SK-N-MC (cell line): Measurements from ENCODE around the gene TTR.

Experiments used
- DNase-seq: peaks from one replicate; pipeline ENCODE4 v3.0.0-alpha.2; 2011; ENCODE audit warnings: low read depth, low spot score
- H3K27ac ChIP-seq: fragments of 200-600 bp; sonication (generic); 2 replicates; pipeline ENCODE4 v1.5.1; 2016; ENCODE audit warnings: mixed run types
- H3K36me3 ChIP-seq: fragments of 200-600 bp; sonication (generic); 2 replicates; pipeline ENCODE4 v1.6.1; 2017; ENCODE audit warnings: antibody characterized with exemption, low read length, mixed read lengths; ENCODE audit not compliant: insufficient read depth
- H3K4me3 ChIP-seq: fragments of 200-600 bp; sonication (generic); 2 replicates; pipeline ENCODE4 v1.5.1; 2016
- H3K9ac ChIP-seq: fragments of 200-600 bp; sonication (generic); 2 replicates; pipeline ENCODE4 v1.8.0; 2017; ENCODE audit warnings: mixed run types, mixed read lengths; ENCODE audit not compliant: insufficient read length
- H3K9me3 ChIP-seq: fragments of 200-600 bp; sonication (generic); 2 replicates; pipeline ENCODE4 v1.6.1; 2017; ENCODE audit warnings: low read depth, mild to moderate bottlenecking, antibody characterized with exemption, low read length, moderate library complexity, mixed read lengths
- EZH2 ChIP-seq: fragments of 200-600 bp; sonication (generic); IDR thresholded peaks from one replicate; pipeline ENCODE4 v1.6.1; 2017; ENCODE audit warnings: antibody characterized with exemption
- FOXP2 ChIP-seq: optimal IDR thresholded peaks from 2 replicates; pipeline ENCODE3; 2011; ENCODE audit warnings: mild to moderate bottlenecking, moderate library complexity; ENCODE audit not compliant: insufficient read depth; ENCODE audit errors: extremely low read length, control extremely low read depth
- POLR2AphosphoS5 ChIP-seq: IDR thresholded peaks from 2 replicates; pipeline ENCODE4 v1.6.1; 2012; ENCODE audit warnings: mild to moderate bottlenecking, low read depth, low read length, borderline replicate concordance

Gene TTR

DNA sequence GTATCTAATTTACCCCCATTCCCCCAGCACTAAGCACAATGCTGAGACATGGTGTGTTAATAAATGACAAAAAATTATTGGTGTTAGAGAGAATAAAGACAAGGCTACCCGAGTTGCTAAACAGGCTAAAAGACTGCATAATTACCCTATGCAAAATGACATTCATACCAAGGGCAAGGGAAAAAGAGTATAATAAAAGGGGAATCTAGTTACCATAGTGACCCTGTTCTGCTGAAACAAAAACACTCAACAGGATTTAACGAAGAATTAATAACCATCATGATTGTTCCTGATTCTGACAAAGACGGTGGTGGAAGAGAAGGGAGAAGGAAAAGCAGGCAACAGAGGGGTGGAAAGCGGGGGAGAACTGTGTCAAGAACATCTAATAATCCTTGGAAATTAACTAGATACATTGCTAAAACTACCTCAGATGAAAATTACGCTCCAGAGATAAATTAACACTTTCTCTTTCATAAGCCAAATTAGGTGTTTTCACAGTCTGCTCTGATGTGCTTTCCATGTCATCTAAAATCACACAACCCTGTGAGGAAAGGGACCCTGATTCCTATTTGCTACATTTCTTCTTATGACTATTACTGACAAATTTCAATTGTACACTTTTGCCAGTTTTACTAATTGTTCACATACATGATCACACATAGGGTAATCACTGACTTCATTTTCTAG, 25.5 kb downstream of the TTR start:
- Histone ChIP-seq H3K36me3 (no peaks in the 10 kb centered on the region), H3K27ac (no peak overlapping the region), H3K9ac (no peak overlapping the region), H3K9me3 (no peaks in the 10 kb centered on the region), H3K4me3 (no peak overlapping the region)
- DNase-seq = no peak
- TF ChIP-seq POLR2AphosphoS5 = no peak
- no peak for TF ChIP-seq EZH2
- TF ChIP-seq FOXP2 = no peak

DNA sequence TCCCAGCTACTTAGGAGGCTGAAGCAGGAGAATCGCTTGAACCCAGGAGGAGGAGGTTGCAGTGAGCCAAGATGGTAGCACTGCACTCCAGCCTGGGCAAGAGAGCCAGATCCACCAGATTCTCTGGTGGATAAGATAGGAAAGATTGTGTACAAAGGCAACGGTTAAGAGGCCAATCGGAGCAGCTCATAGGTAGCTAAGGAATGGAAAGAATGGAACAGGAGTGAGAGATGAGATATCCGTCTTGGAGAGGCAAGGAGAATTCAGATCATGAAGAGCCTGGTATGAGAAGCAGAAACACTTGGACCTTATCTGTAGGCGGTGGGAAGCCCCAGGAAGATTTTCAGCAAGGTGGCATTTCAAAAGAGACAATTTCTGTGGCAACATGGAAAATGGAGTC, 27.1 kb downstream of the TTR start:
- no peak overlapping the region for H3K27ac ChIP-seq
- H3K4me3 ChIP-seq = no peak overlapping the region
- no peaks in the 10 kb centered on the region for H3K9me3 ChIP-seq
- H3K36me3 ChIP-seq = no peaks in the 10 kb centered on the region
- H3K9ac ChIP-seq = no peak overlapping the region
- DNase-seq = no peak
- TF ChIP-seq FOXP2 (no peak), EZH2 (no peak), POLR2AphosphoS5 (no peak)

DNA sequence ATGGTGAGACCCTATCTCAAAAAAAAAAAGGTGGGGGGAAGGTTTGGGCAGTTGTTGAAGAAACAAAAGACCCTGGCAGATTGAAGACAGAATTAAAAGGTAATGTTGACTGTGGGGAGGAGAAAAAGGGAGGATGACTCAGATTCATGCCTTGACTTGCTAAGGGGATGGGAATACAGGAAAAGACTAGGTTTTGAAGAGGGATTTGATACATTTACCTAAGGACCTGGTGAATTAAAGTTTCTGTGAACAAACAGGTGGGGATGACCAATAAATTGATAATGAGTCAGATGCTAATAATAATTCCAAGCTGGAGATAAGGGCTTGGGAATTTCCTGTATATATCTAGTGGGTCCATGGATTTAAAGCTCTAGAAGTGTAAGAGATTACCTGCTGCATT, 27.6 kb downstream of the TTR start:
- Histone ChIP-seq H3K27ac (no peak overlapping the region), H3K9ac (no peak overlapping the region), H3K4me3 (no peak overlapping the region), H3K36me3 (no peaks in the 10 kb centered on the region), H3K9me3 (no peaks in the 10 kb centered on the region)
- DNase-seq = no peak
- TF ChIP-seq EZH2 = no peak
- no peak for TF ChIP-seq POLR2AphosphoS5
- TF ChIP-seq FOXP2 = no peak

DNA sequence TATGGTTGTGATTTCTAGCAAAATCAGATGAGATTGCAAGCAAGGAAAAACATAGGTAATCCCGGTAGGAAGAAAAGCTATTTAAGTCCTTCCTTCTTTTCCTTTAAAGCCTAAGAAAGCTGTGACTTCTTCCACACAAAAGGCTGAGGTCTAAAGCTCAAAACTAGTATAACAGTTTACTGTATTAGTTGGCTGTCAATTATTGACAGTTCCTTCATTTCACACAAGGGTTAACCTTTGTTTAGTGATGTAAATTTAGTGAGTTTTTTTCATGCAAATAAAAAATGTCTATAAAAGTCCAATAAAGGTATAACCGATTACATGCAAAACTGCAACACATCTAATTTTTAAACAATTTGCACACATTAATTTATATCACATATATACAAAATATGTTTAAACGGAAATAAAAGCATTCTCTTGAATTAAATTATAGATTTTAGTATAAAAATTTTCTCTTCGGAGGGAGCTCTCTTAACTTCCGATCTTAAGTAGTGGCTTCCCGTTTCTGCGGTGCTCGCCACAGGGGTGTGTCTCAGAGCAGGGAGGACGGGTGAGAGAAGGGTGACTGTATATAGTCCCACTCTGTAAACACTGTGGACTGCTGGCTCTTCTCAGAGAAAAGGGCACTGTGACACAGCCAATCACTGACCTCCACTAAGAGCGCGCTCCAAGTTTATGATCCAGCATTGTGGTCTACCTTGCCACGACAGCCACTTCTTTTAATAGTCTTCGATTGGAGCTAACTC, 33.4 kb downstream of the TTR start:
- DNase-seq = no peak

DNA sequence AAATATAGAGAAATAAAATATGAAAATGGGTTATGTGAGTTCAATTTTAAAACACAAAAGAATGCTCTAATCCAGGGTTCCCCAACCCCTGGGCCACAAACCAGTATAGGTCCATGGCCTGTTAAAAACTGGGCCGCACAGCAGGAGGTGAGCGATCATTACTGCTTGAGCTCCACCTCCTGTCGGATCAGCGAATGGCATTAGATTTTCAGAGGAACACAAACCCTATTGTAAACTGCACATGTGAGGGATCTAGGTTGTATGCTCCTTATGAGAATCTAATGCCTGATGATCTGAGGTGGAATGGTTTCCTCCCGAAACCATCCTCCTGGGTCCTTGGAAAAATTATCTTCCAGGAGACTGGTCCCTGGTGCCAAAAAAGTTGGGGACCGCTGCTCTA, 34.7 kb downstream of the TTR start:
- no peaks in the 10 kb centered on the region for H3K36me3 ChIP-seq
- DNase-seq = no peak
- H3K9me3 ChIP-seq = no peaks in the 10 kb centered on the region
- no peak overlapping the region for H3K4me3 ChIP-seq
- no peak overlapping the region for H3K9ac ChIP-seq
- H3K27ac ChIP-seq = no peak overlapping the region
- no peak for TF ChIP-seq FOXP2
- TF ChIP-seq EZH2 = no peak
- no peak for TF ChIP-seq POLR2AphosphoS5

More for the DNA sequence above, 33.4 kb downstream of the TTR start:
- H3K9me3 ChIP-seq = no peaks in the 10 kb centered on the region
- no peak overlapping the region for H3K4me3 ChIP-seq
- no peak overlapping the region for H3K9ac ChIP-seq
- no peak for TF ChIP-seq EZH2
- no peak for TF ChIP-seq POLR2AphosphoS5
- TF ChIP-seq FOXP2 = no peak
- no peak overlapping the region for H3K27ac ChIP-seq
- no peaks in the 10 kb centered on the region for H3K36me3 ChIP-seq

DNA sequence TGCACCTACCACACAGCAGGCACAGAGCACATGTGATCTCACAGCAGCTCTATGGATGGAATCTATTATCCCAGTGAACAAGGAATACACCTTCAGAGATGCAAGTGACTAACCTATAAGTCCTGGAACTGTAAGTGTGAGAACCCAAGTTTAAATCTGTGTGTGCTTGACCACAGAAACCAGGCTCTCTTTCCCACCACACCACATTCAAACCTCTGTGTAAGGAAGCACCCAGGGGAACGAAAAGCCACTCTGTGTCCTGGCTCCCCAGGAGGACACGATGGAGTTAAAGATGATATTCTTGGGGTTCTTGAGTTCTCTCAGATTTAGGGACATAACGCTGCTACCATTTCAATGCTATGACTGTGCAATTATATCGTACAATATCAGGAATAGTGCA, 38.9 kb downstream of the TTR start:
- Histone ChIP-seq H3K27ac (no peak overlapping the region), H3K36me3 (no peaks in the 10 kb centered on the region), H3K4me3 (no peak overlapping the region), H3K9ac (no peak overlapping the region), H3K9me3 (no peaks in the 10 kb centered on the region)
- no peak for TF ChIP-seq POLR2AphosphoS5
- no peak for TF ChIP-seq FOXP2
- TF ChIP-seq EZH2 = no peak
- DNase-seq = no peak

DNA sequence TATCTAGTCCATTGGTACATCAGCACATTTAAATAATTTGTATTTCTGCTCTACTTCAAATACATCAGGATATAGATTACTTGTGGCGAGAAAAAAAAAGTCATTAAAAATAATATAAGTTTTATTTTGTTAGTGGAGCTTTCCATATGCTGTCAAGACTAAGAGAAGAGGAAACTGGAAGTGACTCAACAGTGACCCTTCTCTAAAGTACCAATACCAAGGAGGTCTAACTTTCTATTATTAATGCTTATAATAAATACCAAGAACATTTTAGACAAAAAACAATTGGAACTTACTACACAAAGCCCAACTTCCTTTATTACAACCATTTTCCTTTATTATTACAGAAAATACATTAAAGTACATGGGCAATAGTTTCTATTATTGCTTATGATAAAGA, 39.8 kb downstream of the TTR start:
- Histone ChIP-seq H3K4me3 (no peak overlapping the region), H3K27ac (no peak overlapping the region), H3K36me3 (no peaks in the 10 kb centered on the region), H3K9ac (no peak overlapping the region), H3K9me3 (no peaks in the 10 kb centered on the region)
- no peak for DNase-seq
- TF ChIP-seq EZH2 (no peak), POLR2AphosphoS5 (no peak), FOXP2 (no peak)

DNA sequence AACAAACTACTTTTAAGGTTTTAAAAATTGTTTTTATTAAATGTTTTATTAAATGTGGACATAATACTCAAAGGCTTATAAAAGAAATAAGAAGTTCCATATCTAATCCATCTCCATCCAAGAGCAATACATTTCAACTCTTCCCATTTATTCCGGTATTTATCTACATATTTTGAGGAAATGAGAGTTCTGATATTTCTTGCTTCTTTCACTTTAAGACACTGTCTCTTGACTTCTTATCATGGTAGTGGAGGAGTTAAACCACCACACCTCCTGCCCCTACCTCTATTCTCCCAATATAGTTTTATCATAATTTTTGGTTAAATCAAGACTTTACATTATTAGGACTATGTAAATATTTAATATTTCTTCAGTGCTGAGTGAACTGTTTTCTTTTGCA, 40.7 kb downstream of the TTR start:
- Histone ChIP-seq H3K4me3 (no peak overlapping the region), H3K9me3 (no peaks in the 10 kb centered on the region), H3K27ac (no peak overlapping the region), H3K36me3 (no peaks in the 10 kb centered on the region), H3K9ac (no peak overlapping the region)
- TF ChIP-seq POLR2AphosphoS5 = no peak
- TF ChIP-seq FOXP2 = no peak
- no peak for TF ChIP-seq EZH2
- no peak for DNase-seq
